Measurements from ENCODE around the gene RGS11.
"Not testable (repeated sequence)": the region's sequence is repeated elsewhere in the genome, so short reads cannot be mapped to it uniquely, and the experiment has no call there.

RGS11 gene

DNA sequence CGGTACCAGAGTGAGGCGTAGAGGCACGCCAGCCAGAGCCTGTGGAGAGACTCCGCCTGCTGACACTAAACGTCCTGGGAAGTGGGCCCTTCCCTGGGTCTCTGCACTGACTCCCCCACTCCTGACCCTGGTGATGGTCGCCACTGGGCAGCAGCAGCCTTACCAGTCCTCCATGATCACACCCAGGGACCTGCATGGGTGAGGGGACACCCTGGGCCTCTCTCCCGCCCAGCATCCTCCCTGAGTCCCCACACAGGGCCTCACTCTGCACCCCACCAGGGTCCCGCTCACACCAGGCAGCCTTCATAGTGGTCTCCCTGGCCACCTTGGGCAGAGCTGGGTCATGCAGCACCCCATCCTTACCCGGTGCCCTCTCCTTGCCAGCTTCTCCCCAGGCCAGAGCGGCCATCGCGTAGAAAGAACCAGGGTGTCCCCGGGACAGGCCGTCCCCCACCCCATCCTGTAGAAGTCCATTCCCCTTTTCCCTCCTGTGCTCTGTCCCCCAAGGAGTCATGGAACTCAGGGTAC, 10.7 kb downstream of the RGS11 start:
- Mint-ChIP-seq H3K9me3 (no peaks in the 10 kb centered on the region), H3K4me1 (ENCODE audit: low read depth) (peaks cover 2% of the 10 kb centered on the region), H3K36me3 (ENCODE audit: low read depth) (peaks cover 29% of the 10 kb centered on the region), H3K27ac (no peak overlapping the region), H3K4me3 (no peak overlapping the region), H3K27me3 (no peaks in the 10 kb centered on the region)
- no peak for DNase-seq

DNA sequence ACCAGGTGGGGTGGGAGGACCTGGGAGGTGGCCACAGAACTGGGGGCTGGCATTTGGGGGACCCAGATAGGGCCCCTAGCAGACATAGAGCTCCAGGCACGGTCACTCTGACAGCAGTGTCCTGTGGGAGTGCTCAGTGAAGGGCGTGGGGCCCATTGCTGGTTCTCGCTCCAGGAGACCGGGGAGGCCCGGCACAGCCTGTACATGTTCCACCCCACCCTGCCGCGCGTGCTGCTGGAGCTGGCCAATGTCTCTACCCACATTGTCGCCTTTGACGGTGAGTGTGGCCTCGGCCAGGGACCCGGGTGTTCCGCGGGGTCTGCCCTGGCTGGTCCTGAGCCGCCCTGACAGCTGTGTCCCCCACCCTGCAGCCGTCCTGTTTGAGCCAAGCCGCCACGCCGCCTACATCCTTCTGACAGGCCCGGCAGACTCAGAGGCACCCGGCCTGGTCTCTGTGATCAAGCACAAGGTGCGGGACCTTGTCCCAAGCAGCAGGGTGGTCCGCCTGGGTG, 11.2 kb downstream of the RGS11 start:
- Mint-ChIP-seq H3K27me3 (no peaks in the 10 kb centered on the region), H3K27ac (no peak overlapping the region), H3K4me3 (no peak overlapping the region), H3K4me1 (ENCODE audit: low read depth) (peaks cover 2% of the 10 kb centered on the region), H3K9me3 (no peaks in the 10 kb centered on the region), H3K36me3 (ENCODE audit: low read depth) (peaks cover 31% of the 10 kb centered on the region)
- no peak for DNase-seq

DNA sequence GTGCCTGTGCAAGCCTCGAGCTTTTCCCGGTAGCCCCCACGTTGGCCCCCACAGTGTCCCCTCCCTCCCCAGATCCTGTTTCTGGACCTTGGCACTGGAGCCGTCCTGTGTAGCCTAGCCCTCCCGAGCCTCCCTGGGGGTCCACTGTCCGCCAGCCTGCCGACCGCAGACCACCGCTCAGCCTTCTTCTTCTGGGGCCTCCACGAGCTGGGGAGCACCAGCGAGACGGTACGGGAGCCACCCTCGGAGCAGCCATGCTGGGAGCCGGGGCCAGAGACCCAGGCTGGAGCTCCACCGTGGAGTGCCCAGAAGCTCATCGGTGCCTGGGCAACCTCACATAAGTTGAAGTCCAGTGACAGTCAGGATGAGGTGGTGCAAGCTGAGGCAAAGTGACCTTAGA, 11.8 kb downstream of the RGS11 start:
- Mint-ChIP-seq H3K4me1 (ENCODE audit: low read depth) (peaks cover 7% of the 10 kb centered on the region), H3K27me3 (no peaks in the 10 kb centered on the region), H3K27ac (no peak overlapping the region), H3K4me3 (no peak overlapping the region), H3K9me3 (no peaks in the 10 kb centered on the region), H3K36me3 (ENCODE audit: low read depth) (peaks cover 37% of the 10 kb centered on the region)
- no peak for DNase-seq

DNA sequence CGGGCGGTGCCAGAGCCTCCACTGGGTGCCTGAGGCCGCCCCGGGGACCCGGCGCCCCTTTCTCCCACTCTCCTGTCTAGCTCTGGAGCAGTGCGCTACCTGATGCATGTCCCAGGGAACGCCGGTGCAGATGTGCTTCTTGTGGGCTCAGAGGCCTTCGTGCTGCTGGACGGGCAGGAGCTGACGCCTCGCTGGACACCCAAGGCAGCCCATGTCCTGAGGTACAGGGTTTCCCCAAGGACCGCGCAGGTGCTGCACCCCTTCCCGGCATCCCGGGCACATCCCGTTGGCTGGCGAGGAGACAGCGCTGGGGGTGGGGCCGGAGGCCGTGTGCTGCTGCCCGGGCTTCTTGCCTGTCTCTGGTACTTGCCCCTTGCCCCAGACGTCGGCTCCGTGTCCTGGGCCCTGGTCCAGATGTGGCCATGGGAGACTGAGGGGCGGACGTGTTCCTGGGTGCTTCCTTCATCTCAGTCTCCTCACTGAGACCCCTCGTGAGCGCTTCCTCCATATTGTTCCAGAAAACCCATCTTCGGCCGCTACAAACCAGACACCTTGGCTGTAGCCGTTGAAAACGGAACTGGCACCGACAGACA, 12.5 kb downstream of the RGS11 start:
- no peaks in the 10 kb centered on the region for H3K27me3 Mint-ChIP-seq
- no peak overlapping the region for H3K4me3 Mint-ChIP-seq
- H3K4me1 Mint-ChIP-seq (ENCODE audit: low read depth): peaks cover 8% of the 10 kb centered on the region
- no peak overlapping the region for H3K27ac Mint-ChIP-seq
- peaks cover 37% of the 10 kb centered on the region for H3K36me3 Mint-ChIP-seq (ENCODE audit: low read depth)
- no peak for DNase-seq
- H3K9me3 Mint-ChIP-seq: no peaks in the 10 kb centered on the region

DNA sequence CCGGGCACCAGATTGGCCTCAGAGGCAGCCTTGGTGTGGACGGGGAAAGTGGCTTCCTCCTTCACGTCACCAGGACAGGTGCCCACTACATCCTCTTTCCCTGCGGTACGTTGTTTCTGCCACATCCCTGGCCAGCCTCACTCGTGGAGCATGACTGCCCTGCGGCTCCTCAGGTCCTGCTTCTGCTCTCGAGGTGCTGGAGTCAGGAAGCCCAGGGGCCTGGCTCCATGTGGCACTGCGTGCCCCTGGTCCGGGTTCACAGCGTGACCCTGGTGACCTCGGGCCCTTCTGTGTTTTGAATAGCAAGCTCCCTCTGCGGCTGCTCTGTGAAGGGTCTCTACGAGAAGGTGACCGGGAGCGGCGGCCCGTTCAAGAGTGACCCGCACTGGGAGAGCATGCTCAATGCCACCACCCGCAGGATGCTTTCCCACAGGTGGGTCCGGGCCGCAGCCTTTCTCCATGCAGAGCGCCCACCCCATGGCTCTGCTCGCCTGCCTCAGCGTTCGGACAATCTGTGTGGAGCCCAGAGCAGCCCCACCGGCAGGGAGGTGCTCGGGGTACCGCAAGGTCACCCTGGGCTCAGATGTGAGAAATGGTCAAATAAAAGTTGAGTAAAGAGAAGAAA, 13.5 kb downstream of the RGS11 start:
- peaks cover 41% of the 10 kb centered on the region for H3K36me3 Mint-ChIP-seq (ENCODE audit: low read depth)
- H3K4me1 Mint-ChIP-seq (ENCODE audit: low read depth): peaks cover 8% of the 10 kb centered on the region
- H3K9me3 Mint-ChIP-seq: no peaks in the 10 kb centered on the region
- no peaks in the 10 kb centered on the region for H3K27me3 Mint-ChIP-seq
- H3K27ac Mint-ChIP-seq: no peak overlapping the region
- no peak overlapping the region for H3K4me3 Mint-ChIP-seq
- DNase-seq: no peak

DNA sequence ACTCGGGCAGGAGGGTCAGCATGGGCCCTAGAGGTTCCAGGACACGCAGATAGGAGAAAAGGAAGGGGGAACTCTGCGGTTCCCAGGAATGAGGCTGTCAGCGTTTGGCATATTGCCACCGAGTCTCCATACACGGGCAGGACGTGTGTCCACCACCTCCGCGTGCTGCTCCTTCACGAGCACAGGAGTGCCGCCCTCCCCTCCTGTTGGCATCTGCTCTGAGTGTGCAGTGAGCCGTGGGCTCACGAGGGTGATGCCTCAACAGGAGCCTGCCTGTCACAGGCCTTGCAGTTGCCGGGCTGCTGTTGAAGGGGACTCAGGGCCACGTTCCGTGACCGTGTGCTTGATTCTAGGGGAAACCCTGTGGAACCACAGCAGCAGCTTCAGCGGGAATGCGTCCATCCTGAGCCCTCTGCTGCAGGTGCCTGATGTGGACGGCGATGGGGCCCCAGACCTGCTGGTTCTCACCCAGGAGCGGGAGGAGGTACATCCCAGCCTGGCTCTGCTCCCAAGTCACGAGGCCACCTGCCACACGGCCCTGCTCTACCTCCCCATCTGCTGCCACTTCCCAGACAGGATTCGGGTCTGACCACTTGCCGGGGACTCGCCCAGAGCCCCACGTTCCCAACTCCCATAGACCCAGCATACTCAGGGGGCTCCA, 14.6 kb downstream of the RGS11 start:
- Mint-ChIP-seq H3K36me3 (ENCODE audit: low read depth) (peaks cover 42% of the 10 kb centered on the region), H3K4me1 (ENCODE audit: low read depth) (peaks cover 8% of the 10 kb centered on the region), H3K27me3 (no peaks in the 10 kb centered on the region), H3K27ac (no peak overlapping the region), H3K4me3 (no peak overlapping the region), H3K9me3 (no peaks in the 10 kb centered on the region)
- no peak for DNase-seq

DNA sequence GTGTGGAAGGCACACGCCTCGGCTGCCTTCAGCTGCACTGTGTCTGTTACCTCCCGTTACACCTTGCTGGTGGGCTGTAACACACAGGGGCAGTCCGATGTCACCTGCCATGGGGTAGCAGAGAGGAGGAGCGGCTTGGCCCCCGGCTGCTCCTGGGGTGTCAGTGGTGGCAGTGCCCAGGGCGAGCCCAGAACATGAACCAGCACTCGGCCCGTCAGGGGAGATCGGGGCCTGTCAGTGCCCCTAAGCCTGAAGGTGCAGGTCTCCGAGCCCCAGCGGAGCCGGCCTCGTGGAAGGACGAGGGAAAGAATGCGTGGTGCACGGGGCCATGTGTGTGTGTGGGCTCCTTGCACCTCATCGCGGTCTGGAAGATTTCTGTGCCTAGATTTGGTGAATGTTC, 15.4 kb downstream of the RGS11 start:
- Mint-ChIP-seq H3K4me3 (no peak overlapping the region), H3K36me3 (ENCODE audit: low read depth) (peaks cover 50% of the 10 kb centered on the region), H3K27me3 (no peaks in the 10 kb centered on the region), H3K27ac (no peak overlapping the region), H3K4me1 (ENCODE audit: low read depth) (peaks cover 10% of the 10 kb centered on the region), H3K9me3 (no peaks in the 10 kb centered on the region)
- no peak for DNase-seq

DNA sequence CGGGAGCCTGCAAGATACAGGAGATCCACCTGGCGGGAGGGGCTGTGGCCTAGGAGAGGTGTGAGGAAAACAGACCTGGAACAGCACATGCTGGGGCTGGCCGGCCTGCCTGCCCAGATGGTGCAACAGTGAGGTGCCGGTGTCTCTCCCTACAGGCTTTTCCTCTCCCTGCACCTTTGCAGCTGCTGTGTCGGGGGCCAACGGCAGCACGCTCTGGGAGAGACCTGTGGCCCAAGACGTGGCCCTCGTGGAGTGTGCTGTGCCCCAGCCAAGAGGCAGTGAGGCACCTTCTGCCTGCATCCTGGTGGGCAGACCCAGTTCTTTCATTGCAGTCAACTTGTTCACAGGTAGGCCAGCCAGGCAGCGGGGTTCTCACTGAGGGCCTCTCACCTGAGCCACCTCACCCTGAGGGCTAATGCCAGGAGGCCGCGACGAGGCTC, 15.9 kb downstream of the RGS11 start:
- no peak for DNase-seq
- H3K4me3 Mint-ChIP-seq: no peak overlapping the region
- no peaks in the 10 kb centered on the region for H3K27me3 Mint-ChIP-seq
- H3K4me1 Mint-ChIP-seq (ENCODE audit: low read depth): peaks cover 12% of the 10 kb centered on the region
- no peak overlapping the region for H3K27ac Mint-ChIP-seq
- H3K36me3 Mint-ChIP-seq (ENCODE audit: low read depth): peaks cover 52% of the 10 kb centered on the region
- no peaks in the 10 kb centered on the region for H3K9me3 Mint-ChIP-seq

DNA sequence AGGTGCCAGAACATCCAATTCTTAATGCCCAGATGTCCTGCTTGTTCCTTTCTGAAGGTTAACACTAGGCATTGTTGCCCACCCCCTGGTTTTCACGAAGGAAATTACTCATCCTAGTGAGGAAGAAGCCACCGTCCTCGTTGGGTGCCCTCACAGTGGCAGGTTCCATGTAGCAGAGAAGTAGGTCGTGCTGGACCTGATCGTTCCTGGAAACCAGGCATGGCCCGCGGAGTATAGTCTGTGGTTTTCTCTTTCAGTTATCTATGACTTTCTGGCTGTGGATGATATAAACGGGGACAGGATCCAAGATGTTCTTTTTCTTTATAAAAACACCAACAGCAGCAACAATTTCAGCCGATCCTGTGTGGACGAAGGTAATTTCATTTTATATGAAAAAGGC, 16.5 kb downstream of the RGS11 start:
- Mint-ChIP-seq H3K36me3 (ENCODE audit: low read depth) (peaks cover 57% of the 10 kb centered on the region), H3K27me3 (no peaks in the 10 kb centered on the region), H3K4me3 (no peak overlapping the region), H3K27ac (no peak overlapping the region), H3K4me1 (ENCODE audit: low read depth) (peaks cover 14% of the 10 kb centered on the region), H3K9me3 (no peaks in the 10 kb centered on the region)
- DNase-seq: no peak

DNA sequence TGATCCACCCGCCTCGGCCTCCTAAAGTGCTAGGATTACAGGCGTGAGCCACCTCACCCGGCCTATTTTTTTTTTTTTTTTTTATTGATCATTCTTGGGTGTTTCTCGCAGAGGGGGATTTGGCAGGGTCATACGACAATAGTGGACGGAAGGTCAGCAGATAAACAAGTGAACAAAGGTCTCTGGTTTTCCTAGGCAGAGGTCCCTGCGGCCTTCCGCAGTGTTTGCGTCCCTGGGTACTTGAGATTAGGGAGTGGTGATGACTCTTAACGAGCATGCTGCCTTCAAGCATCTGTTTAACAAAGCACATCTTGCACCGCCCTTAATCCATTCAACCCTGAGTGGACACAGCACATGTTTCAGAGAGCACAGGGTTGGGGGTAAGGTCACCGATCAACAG, 17.7 kb downstream of the RGS11 start:
- H3K27ac Mint-ChIP-seq: not testable (repeated sequence)

DNA sequence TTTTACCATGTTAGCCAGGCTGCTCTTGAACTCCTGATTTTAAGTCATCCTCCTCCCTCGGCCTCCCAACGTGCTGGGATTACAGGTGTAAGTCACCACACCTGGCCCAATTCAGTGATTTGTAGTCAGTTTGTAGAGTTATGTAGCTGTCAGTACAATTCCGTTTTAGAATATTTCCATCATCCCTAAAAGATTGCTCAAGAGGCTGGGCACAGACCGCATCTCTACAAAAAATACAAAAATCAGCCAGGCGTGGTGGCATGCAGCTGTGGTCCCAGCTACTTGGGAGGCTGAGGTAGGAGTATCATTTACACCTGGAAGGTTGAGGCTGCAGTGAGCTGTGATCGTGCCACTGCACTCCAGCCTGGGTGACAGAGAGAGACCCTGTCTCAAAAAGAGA, 20.6 kb downstream of the RGS11 start:
- no peak overlapping the region for H3K4me3 Mint-ChIP-seq
- H3K27me3 Mint-ChIP-seq: no peaks in the 10 kb centered on the region
- no peak overlapping the region for H3K27ac Mint-ChIP-seq
- H3K9me3 Mint-ChIP-seq: no peaks in the 10 kb centered on the region
- H3K36me3 Mint-ChIP-seq (ENCODE audit: low read depth): peaks cover 45% of the 10 kb centered on the region
- peaks cover 39% of the 10 kb centered on the region for H3K4me1 Mint-ChIP-seq (ENCODE audit: low read depth)
- DNase-seq: no peak

More for the DNA sequence above, 17.7 kb downstream of the RGS11 start:
- not testable (repeated sequence) for H3K9me3 Mint-ChIP-seq, H3K27me3 Mint-ChIP-seq, H3K4me3 Mint-ChIP-seq, DNase-seq
- Mint-ChIP-seq H3K36me3 (ENCODE audit: low read depth) (peaks cover 57% of the 10 kb centered on the region), H3K4me1 (ENCODE audit: low read depth) (peaks cover 23% of the 10 kb centered on the region)

DNA sequence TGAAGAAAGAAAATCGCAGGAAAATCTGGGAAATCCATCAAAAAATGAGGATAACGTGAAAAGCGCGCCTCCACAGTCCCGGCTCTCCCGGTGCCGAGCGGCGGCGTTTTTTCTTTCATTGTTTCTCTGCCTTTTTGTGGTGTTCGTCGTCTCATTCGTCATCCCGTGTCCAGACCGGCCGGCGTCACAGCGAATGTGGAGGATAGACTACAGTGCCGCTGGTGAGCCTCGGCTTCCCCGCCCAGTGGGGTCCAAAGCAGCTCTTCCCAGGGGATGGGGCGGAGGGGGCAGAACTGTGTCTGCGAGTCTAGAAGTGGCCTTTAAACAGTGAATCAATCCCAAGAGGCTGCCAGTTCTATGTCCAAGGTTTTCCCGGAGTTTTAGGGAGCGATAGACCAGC, 21.3 kb downstream of the RGS11 start:
- Mint-ChIP-seq H3K36me3 (ENCODE audit: low read depth) (peaks cover 43% of the 10 kb centered on the region), H3K27ac (no peak overlapping the region), H3K27me3 (no peaks in the 10 kb centered on the region), H3K9me3 (no peaks in the 10 kb centered on the region), H3K4me3 (no peak overlapping the region), H3K4me1 (ENCODE audit: low read depth) (peaks cover 39% of the 10 kb centered on the region)
- DNase-seq: no peak

DNA sequence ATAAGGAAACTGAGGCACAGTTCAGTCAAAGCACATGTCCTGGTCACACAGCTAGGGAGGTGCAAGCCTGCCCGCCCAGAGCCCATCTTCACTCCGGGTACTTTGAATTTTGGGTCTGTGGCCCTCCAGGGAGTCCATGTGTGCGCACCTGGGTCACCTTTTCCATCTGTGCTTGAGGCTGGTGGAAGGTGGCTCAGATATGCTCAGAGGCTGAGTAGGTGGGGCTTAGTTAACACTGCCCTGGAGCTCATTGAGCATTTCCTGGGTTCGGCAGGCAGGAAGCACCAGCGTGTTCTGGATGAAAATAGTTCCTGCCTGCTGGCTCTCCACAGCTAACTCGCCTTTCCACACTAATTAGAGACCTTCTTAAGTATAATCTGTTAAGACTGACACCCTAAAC, 21.9 kb downstream of the RGS11 start:
- H3K27me3 Mint-ChIP-seq: no peaks in the 10 kb centered on the region
- no peak overlapping the region for H3K4me3 Mint-ChIP-seq
- peaks cover 37% of the 10 kb centered on the region for H3K36me3 Mint-ChIP-seq (ENCODE audit: low read depth)
- DNase-seq: no peak
- no peaks in the 10 kb centered on the region for H3K9me3 Mint-ChIP-seq
- H3K27ac Mint-ChIP-seq: no peak overlapping the region
- peaks cover 33% of the 10 kb centered on the region for H3K4me1 Mint-ChIP-seq (ENCODE audit: low read depth)

DNA sequence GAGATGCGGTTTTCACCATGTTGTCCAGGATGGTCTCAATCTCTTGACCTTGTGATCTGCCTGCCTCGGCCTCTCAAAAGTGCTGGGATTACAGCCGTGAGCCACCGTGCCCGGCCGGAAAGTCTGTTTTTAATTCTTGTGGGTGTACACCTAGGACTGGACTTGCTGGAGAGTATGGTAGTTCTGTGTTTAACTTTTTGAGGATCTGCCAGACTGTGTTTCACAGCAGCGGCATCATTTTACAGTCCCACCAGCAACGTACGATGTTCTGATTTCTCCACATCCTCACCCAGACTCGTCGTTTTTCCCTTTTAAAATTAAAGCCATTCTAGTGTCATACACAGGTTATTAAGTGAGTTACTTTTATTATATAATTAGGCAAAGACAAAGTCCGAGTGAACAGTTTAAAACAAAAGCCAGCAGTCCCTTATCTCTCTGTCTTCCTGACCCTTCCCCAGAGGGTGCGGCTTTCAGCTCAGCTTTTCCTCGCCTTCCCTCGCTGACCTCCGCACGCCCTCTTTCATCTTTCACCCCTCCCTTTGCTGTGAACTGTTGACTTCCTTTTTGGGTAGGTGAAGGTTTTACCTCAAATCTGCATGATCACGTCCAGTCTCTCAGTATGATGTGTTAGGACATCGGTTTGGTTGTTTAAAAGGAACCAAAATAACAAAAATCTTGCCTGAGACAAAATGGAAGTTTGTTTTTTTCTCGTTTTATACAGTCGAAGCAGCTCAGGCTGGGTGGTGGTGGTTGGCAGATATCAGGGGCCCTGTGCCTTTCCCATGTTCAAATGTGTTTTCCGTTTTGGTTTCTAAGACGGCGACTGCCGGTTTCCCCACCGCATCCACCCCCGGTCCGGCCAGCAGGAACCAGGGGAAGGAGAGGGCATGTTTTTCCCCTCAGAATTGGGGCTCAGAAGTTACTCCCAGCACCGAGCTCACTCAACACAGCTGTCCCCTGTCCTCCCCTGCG, 23.1 kb downstream of the RGS11 start:
- peak overlapping the region; percentile 61 for H3K4me3 Mint-ChIP-seq
- H3K27ac Mint-ChIP-seq: peak overlapping the region; percentile 76
- peak; percentile 46 for DNase-seq
- H3K36me3 Mint-ChIP-seq (ENCODE audit: low read depth): peaks cover 37% of the 10 kb centered on the region
- no peaks in the 10 kb centered on the region for H3K27me3 Mint-ChIP-seq
- H3K9me3 Mint-ChIP-seq: no peaks in the 10 kb centered on the region
- peaks cover 35% of the 10 kb centered on the region for H3K4me1 Mint-ChIP-seq (ENCODE audit: low read depth)
